ENCODE data around the gene DCUN1D1. TPM values are rescaled to one million over a fixed set of nuclear protein-coding genes. Genes with fewer than 3 reads are reported as not detected.

The DCUN1D1 gene
- total RNA-seq, 1 donor from 2014 or later = 56.6 TPM

GRCh38 chr3:182904164-182904563, 76.2 kb downstream of the DCUN1D1 start:
- intact Hi-C loops (cut with micrococcal nuclease) = loop anchor here (10.0 kb wide), 1 partner anchor 481 kb away; no protein-coding TSS in a partner anchor

- intact Hi-C loops (cut with micrococcal nuclease) = loop anchor here (10.0 kb wide), 1 partner anchor 483 kb away; no protein-coding TSS in a partner anchor
Observed at GRCh38 chr3:182902236-182902635, 78.1 kb downstream of the DCUN1D1 start.

- intact Hi-C loops (cut with micrococcal nuclease) = no loop called here
Observed at GRCh38 chr3:182896553-182896952, 83.8 kb downstream of the DCUN1D1 start.

- intact Hi-C loops (cut with micrococcal nuclease) = no loop called here
Observed at GRCh38 chr3:182895513-182896112, 84.7 kb downstream of the DCUN1D1 start.

GRCh38 chr3:182892226-182892625, 88.1 kb downstream of the DCUN1D1 start:
- intact Hi-C loops (cut with micrococcal nuclease) = no loop called here

- intact Hi-C loops (cut with micrococcal nuclease) = no loop called here
Observed at GRCh38 chr3:182891364-182891763, 89.0 kb downstream of the DCUN1D1 start.

GRCh38 chr3:182889948-182890629, 90.2 kb downstream of the DCUN1D1 start:
- intact Hi-C loops (cut with micrococcal nuclease) = no loop called here

Other genes starting within 250 kb of the DCUN1D1 start
- gene ATP11B, start 187.0 kb downstream of the DCUN1D1 start, total RNA-seq = 104 and 113 TPM in 2 replicates
- 20.7 and 22.3 TPM in 2 replicates for gene MCCC1, start 119.0 kb upstream of the DCUN1D1 start, total RNA-seq
- gene LAMP3, start 182.2 kb upstream of the DCUN1D1 start, total RNA-seq = 2.9 and 3.3 TPM in 2 replicates

Measured in T-helper 2 cell treated with Interferon-gamma antibody and Interleukin-4, amounts not matched to agents 100 ng/mL and 5 ng/mL, for 36 hours (primary cell).